Measurements from ENCODE around the gene HSD17B8. TPM values are rescaled to one million over a fixed set of nuclear protein-coding genes. Genes with fewer than 3 reads are reported as not detected.
"Not testable (repeated sequence)": the region's sequence is repeated elsewhere in the genome, so short reads cannot be mapped to it uniquely, and the experiment has no call there.

Gene HSD17B8
- total and polyA plus RNA-seq, 8 donors: 20.9 to 47.4 (median 34.5) TPM

- FAIRE-seq: no peak
Observed at GRCh38 chr6:33216117-33216649, 11.7 kb downstream of the HSD17B8 start.

GRCh38 chr6:33217246-33217645 lies 12.8 kb downstream of the HSD17B8 start:
- H3K27ac ChIP-seq: no peak overlapping the region
- DNase-seq (no peak), ATAC-seq (no peak), FAIRE-seq (no peak)
- H3K4me1 ChIP-seq: peaks cover 0 to 5% (median 5%) of the 10 kb centered on the region in 3 donors
- 75 to 84% methylated on average over 6 of the region's 6 CpGs for WGBS, 2 donors
- intact Hi-C loops (cut with DNase I): no loop called here
- no peaks in the 10 kb centered on the region for H3K27me3 ChIP-seq
- H3K4me3 ChIP-seq: no peak overlapping the region
- no peaks in the 10 kb centered on the region for H3K36me3 ChIP-seq
- H3K9me3 ChIP-seq: no peaks in the 10 kb centered on the region
- no peak for TF ChIP-seq CTCF (IDR thresholded peaks at IDR 0.05)

More at GRCh38 chr6:33216117-33216649, 11.7 kb downstream of the HSD17B8 start:
- no peak overlapping the region for H3K4me3 ChIP-seq
- DNase-seq (no peak), ATAC-seq (no peak)
- intact Hi-C loops (cut with DNase I): no loop called here
- no peak for TF ChIP-seq CTCF (IDR thresholded peaks at IDR 0.05)
- H3K4me1 ChIP-seq: peaks cover 0 to 5% (median 5%) of the 10 kb centered on the region in 3 donors
- H3K36me3 ChIP-seq: no peaks in the 10 kb centered on the region
- WGBS, 2 donors: 87 to 89% methylated on average over 4 of the region's 4 CpGs
- no peak overlapping the region for H3K27ac ChIP-seq
- H3K9me3 ChIP-seq: no peaks in the 10 kb centered on the region
- H3K27me3 ChIP-seq: no peaks in the 10 kb centered on the region

- H3K4me1 ChIP-seq: peaks cover 0 to 2% (median 2%) of the 10 kb centered on the region in 3 donors
Observed at GRCh38 chr6:33217681-33218080, 13.2 kb downstream of the HSD17B8 start.

GRCh38 chr6:33226503-33227120 lies 22.2 kb downstream of the HSD17B8 start:
- FAIRE-seq; H3K27me3 ChIP-seq; H3K9me3 ChIP-seq; intact Hi-C loops (cut with DNase I); H3K27ac ChIP-seq; H3K36me3 ChIP-seq; DNase-seq; H3K4me1 ChIP-seq; ATAC-seq; H3K4me3 ChIP-seq: not testable (repeated sequence)
- 43 to 49% methylated on average over 13 to 14 of the region's 14 CpGs for WGBS, 2 donors

More at GRCh38 chr6:33217681-33218080, 13.2 kb downstream of the HSD17B8 start:
- DNase-seq (no peak), FAIRE-seq (no peak), ATAC-seq (no peak)
- no peak for TF ChIP-seq CTCF (IDR thresholded peaks at IDR 0.05)
- Histone ChIP-seq H3K4me3 (no peak overlapping the region), H3K9me3 (no peaks in the 10 kb centered on the region), H3K27me3 (no peaks in the 10 kb centered on the region), H3K36me3 (no peaks in the 10 kb centered on the region), H3K27ac (no peak overlapping the region)
- 59 to 67% methylated on average over 3 of the region's 3 CpGs for WGBS, 2 donors
- intact Hi-C loops (cut with DNase I): no loop called here

- no peak for DNase-seq
Observed at GRCh38 chr6:33235221-33235634, 30.8 kb downstream of the HSD17B8 start.

More at GRCh38 chr6:33235221-33235634, 30.8 kb downstream of the HSD17B8 start:
- intact Hi-C loops (cut with DNase I): loop anchor here in 2 of 3 donors (10.0 kb wide), 2 partner anchors 70 to 230 kb away; partner anchors contain the start of gene HLA-DOA (in 1 of the 2)
- ATAC-seq (no peak), FAIRE-seq (no peak)
- Histone ChIP-seq H3K4me1 (no peaks in the 10 kb centered on the region), H3K36me3 (no peaks in the 10 kb centered on the region), H3K27me3 (no peaks in the 10 kb centered on the region), H3K27ac (no peak overlapping the region), H3K4me3 (no peak overlapping the region), H3K9me3 (no peaks in the 10 kb centered on the region)
- 24 to 26% methylated on average over 6 of the region's 6 CpGs for WGBS, 2 donors
- no peak for TF ChIP-seq CTCF (IDR thresholded peaks at IDR 0.05)

Measured in pancreas (tissue), 10 donors.